Effector CD8-positive, alpha-beta T cell (primary cell): Measurements from ENCODE around the gene CLEC12A.

Experiments used
- DNase-seq: peaks from one replicate; lab custom pipeline; 2025; lab: John Stamatoyannopoulos, UW

The CLEC12A gene

DNA sequence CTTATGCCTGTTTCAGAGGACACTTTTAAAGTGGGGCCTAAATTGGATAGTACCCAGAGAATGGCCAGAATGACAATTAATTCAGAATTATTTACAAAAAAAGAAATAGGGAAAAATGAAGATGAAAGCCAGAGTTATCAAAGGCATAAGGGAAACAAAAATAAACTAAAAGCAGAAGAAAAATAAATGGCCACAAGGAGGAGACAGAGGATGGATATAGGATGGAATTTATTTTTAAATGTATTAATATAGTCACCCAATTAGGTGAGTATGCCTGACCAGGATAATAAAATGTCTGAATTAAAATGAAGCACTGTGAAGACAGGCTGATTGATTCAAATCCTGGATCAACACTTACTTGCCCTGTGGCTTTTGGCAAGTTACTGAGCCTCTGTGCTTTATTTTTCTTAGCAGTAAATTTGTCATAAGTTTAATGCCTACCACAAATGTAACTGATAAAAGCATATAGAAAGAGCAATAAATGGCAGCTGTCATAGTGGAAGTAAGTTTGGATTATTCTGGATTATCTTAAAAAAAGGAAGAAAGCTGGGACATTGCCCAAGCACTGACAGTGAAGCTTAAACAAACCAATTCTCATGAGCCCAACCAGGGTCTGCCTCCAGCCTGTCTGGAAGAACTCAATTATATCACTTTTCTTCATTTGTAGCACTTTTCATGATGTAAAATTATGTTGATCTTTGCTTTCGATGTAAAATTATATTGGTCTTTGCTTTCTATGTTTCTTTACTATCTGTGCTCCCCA, 62.8 kb downstream of the CLEC12A start:
- no peak for DNase-seq
